ENCODE data around the gene SELPLG. TPM values are rescaled to one million over a fixed set of nuclear protein-coding genes. Genes with fewer than 3 reads are reported as not detected.

The SELPLG gene
- total RNA-seq, 4 donors from 2014 or later = 2.4 to 9.4 (median 5.9) TPM

DNA sequence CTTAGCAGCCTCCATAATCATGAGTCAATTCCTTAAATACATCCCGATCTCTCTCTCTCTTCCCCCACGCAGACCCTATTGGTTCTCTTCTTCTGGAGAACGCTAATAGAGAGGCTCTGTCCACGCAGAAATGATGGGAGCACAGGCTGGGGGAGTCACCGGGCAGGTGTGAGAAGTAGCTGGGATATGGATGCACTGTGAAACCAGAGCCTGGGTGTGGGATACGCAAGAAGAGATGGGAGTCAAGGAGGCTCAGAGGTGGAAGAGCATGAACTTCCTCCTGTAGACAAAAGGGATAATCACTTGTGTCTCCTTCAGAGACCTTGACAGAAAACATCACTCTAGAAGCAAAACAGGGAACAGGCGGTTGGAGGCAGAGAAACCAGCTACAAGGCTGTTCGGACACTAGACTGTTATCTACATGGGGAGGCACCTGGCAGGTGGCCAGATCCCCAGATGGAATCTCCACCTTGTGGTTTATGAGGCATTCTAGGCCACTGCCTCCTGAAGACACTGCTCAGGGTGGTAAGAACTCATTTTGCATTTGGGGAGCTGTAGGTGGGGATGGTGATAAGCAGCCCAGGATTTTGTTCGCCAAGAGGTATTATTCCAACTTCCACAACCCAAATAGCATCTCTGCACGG is 7.2 kb upstream of the SELPLG start:
- peak in 1 of 3 donors; percentile 68 for DNase-seq
- H3K27me3 ChIP-seq = no peaks in the 10 kb centered on the region
- peaks cover 0 to 9% (median 0%) of the 10 kb centered on the region in 3 donors for H3K36me3 ChIP-seq
- H3K4me1 ChIP-seq = peaks cover 0 to 12% (median 6%) of the 10 kb centered on the region in 4 donors
- peak overlapping the region in 1 of 4 donors; percentile 47 for H3K27ac ChIP-seq
- H3K9me3 ChIP-seq = no peaks in the 10 kb centered on the region
- no peak overlapping the region for H3K4me3 ChIP-seq
- no peak for TF ChIP-seq POLR2A (IDR thresholded peaks at IDR 0.05)
- TF ChIP-seq, protein P1, sequence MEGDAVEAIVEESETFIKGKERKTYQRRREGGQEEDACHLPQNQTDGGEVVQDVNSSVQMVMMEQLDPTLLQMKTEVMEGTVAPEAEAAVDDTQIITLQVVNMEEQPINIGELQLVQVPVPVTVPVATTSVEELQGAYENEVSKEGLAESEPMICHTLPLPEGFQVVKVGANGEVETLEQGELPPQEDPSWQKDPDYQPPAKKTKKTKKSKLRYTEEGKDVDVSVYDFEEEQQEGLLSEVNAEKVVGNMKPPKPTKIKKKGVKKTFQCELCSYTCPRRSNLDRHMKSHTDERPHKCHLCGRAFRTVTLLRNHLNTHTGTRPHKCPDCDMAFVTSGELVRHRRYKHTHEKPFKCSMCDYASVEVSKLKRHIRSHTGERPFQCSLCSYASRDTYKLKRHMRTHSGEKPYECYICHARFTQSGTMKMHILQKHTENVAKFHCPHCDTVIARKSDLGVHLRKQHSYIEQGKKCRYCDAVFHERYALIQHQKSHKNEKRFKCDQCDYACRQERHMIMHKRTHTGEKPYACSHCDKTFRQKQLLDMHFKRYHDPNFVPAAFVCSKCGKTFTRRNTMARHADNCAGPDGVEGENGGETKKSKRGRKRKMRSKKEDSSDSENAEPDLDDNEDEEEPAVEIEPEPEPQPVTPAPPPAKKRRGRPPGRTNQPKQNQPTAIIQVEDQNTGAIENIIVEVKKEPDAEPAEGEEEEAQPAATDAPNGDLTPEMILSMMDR (IDR thresholded peaks at IDR 0.05) = no peak

DNA sequence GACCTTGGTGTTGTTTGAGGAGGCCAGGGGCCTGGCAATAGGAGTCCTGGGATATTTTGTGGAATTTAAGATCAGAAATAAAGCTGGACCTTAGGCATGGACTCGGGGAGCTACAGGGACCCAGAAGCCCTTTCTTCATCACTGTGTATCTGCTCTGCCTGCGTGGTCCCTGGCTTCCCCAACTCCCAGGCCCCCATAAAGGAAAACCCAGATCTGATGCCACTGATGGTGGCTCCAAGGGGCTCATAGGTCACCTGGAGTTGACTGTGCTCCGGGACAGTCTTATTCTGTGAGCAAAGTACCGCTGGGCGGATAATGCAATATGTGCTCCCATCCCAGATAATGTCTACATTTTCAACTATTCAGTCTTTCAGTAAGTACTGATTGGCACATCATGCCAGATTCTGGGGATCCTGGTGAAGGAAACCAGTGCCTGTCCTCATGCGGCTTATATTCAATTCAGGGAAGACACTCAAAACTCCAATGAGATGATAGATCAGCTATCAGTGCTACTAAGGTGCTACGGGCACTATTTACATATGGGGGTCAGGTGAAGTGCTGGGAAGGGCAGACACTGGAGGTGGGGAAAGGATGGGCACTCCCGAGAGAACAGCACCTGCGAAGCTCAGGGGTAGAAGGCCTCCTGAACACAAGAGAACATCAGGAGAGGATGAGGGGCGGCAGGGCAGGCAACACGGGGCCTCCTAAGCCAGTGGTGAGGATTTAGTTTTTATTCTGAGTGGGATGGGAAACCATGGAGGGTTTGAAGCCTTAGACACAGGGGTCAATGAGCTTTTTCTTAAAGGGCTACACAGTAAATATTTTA is 5.5 kb upstream of the SELPLG start:
- no peaks in the 10 kb centered on the region for H3K36me3 ChIP-seq
- H3K27me3 ChIP-seq = no peaks in the 10 kb centered on the region
- no peak overlapping the region for H3K4me3 ChIP-seq
- peaks cover 0 to 18% (median 6%) of the 10 kb centered on the region in 4 donors for H3K4me1 ChIP-seq
- H3K27ac ChIP-seq = peak overlapping the region in 1 of 4 donors; percentile 43
- no peaks in the 10 kb centered on the region for H3K9me3 ChIP-seq
- DNase-seq = no peak
- TF ChIP-seq POLR2A (IDR thresholded peaks at IDR 0.05) = no peak
- TF ChIP-seq, protein P1 (IDR thresholded peaks at IDR 0.05) = no peak

DNA sequence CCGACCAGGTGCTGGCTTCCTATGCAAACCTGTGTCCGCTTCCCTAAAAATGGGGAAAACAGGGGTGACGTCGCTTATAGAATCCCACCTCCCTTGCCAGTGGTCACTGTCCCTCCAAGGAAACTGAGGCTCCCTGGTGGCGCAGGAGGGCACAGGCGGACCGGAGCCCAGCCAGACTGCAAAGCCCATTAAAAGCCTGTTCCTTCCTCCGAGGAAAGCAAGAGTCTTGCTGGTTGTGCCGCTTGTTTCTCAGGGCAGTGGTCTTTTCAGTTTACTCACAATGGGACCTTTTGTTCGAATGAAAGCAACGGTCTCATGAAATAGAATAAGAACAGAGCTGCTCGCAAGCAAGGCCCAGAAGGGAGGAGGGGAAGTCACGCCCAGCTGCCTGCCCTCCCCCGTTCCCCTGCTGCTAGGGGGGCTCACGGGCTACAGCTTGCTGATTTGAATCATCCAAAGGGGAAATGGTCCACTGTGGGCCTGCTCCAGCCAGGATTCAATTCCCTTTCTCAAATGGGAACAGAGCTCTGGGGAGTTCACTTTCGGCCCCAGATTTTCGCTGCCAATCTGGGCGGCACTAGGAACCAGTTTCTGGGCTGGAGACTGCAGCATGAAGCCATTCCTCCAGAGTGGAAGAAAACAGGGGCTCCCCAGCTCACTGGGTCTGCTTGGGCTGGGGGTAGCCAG is 4.6 kb upstream of the SELPLG start:
- H3K36me3 ChIP-seq = no peaks in the 10 kb centered on the region
- DNase-seq = peak in 1 of 3 donors; percentile 35
- TF ChIP-seq, protein P1 (IDR thresholded peaks at IDR 0.05) = no peak
- TF ChIP-seq POLR2A (IDR thresholded peaks at IDR 0.05) = no peak
- H3K4me3 ChIP-seq = no peak overlapping the region
- no peaks in the 10 kb centered on the region for H3K9me3 ChIP-seq
- H3K27ac ChIP-seq = peak overlapping the region in 1 of 4 donors; percentile 43
- H3K4me1 ChIP-seq = peaks cover 0 to 23% (median 8%) of the 10 kb centered on the region in 4 donors
- no peaks in the 10 kb centered on the region for H3K27me3 ChIP-seq

DNA sequence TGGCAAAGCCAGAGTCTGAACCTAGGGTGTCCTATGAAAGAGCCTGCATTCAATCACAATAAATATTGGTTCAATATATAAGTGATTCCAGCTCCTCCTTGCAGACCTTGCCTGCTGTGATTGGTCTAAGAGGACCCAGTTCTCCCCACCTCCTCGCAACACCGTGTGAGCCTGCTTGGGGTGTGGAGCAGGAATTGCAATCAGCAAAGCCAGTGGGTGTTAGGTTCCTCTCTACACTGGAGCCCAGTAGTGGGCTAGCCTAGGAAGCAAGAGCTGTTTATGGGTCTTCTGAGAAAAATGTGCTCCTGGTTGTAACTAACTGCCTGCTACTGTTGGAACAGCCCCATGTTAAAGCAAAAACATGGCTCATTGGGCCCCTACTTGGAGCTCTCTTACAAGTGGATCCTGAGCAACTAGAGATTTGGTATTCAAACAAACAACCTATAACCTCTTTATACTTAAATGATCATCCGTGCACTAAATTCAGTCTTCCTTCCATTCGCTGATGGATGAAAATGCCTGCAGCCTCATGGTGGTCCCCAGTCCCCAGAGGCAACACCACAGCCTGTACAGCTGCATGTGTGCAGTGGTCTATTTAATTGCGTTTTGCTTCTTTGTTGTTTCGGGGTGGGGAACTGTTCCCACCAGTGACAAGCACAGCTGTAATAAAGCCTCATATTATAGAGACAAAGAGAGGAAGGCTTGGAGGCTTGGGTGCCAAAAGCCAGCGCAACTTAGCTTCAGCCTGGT is 3.7 kb upstream of the SELPLG start:
- Histone ChIP-seq H3K27ac (peak overlapping the region in 1 of 4 donors; percentile 43), H3K36me3 (no peaks in the 10 kb centered on the region), H3K4me1 (peaks cover 0 to 29% (median 10%) of the 10 kb centered on the region in 4 donors), H3K27me3 (no peaks in the 10 kb centered on the region), H3K9me3 (no peaks in the 10 kb centered on the region), H3K4me3 (no peak overlapping the region)
- DNase-seq = peak in 1 of 3 donors; percentile 15
- TF ChIP-seq POLR2A (IDR thresholded peaks at IDR 0.05) = no peak
- TF ChIP-seq, protein P1 (IDR thresholded peaks at IDR 0.05) = no peak

Measured in Peyer's patch (tissue), 4 donors.